ENCODE measurements around the gene RIOX2. TPM values are rescaled to one million over a fixed set of nuclear protein-coding genes. Genes with fewer than 3 reads are reported as not detected.
A peak's percentile ranks its signal among the peaks of the same experiment; 100 is the strongest.

RIOX2 gene
- total and polyA plus RNA-seq, 8 donors: 9.9 to 25.7 (median 17.0) TPM

GRCh38 chr3:97959872-97960271 is 12.4 kb downstream of the RIOX2 start:
- Histone ChIP-seq H3K36me3 (peaks cover 0 to 5% (median 0%) of the 10 kb centered on the region in 3 donors), H3K27ac (no peak overlapping the region), H3K9me3 (no peaks in the 10 kb centered on the region), H3K27me3 (no peaks in the 10 kb centered on the region), H3K4me1 (peaks cover 0 to 10% (median 9%) of the 10 kb centered on the region in 3 donors), H3K4me3 (no peak overlapping the region)
- WGBS, 2 donors: 92% methylated on average over 5 of the region's 5 CpGs
- FAIRE-seq (no peak), ATAC-seq (no peak), DNase-seq (no peak)
- intact Hi-C loops (cut with DNase I): no loop called here
- no peak for TF ChIP-seq CTCF (IDR thresholded peaks at IDR 0.05)

GRCh38 chr3:97958796-97959195 is 13.4 kb downstream of the RIOX2 start:
- no peak for TF ChIP-seq CTCF (IDR thresholded peaks at IDR 0.05)
- FAIRE-seq: no peak
- no peak for DNase-seq
- no peak for ATAC-seq
- no peaks in the 10 kb centered on the region for H3K27me3 ChIP-seq
- 94 to 97% methylated on average over 9 of the region's 9 CpGs for WGBS, 2 donors
- H3K4me1 ChIP-seq: peaks cover 0 to 10% (median 9%) of the 10 kb centered on the region in 3 donors
- H3K9me3 ChIP-seq: no peaks in the 10 kb centered on the region
- intact Hi-C loops (cut with DNase I): no loop called here
- no peak overlapping the region for H3K27ac ChIP-seq
- no peak overlapping the region for H3K4me3 ChIP-seq
- H3K36me3 ChIP-seq: peaks cover 0 to 15% (median 9%) of the 10 kb centered on the region in 3 donors

- ATAC-seq (no peak), FAIRE-seq (no peak), DNase-seq (no peak)
- Histone ChIP-seq H3K9me3 (no peaks in the 10 kb centered on the region), H3K27ac (no peak overlapping the region), H3K4me1 (peaks cover 0 to 10% (median 9%) of the 10 kb centered on the region in 3 donors), H3K36me3 (peaks cover 0 to 19% (median 9%) of the 10 kb centered on the region in 3 donors), H3K4me3 (no peak overlapping the region), H3K27me3 (no peaks in the 10 kb centered on the region)
- no peak for TF ChIP-seq CTCF (IDR thresholded peaks at IDR 0.05)
- intact Hi-C loops (cut with DNase I): no loop called here
- WGBS, 2 donors: 90 to 92% methylated on average over 2 of the region's 2 CpGs
These were observed 13.8 kb downstream of the RIOX2 start for GRCh38 chr3:97958396-97958795.

- peaks cover 0 to 22% (median 13%) of the 10 kb centered on the region in 3 donors for H3K36me3 ChIP-seq
- no peaks in the 10 kb centered on the region for H3K9me3 ChIP-seq
- ATAC-seq (peak in 2 of 4 donors; percentile 52 to 66), FAIRE-seq (no peak), DNase-seq (no peak)
- H3K4me1 ChIP-seq: peaks cover 0 to 10% (median 9%) of the 10 kb centered on the region in 3 donors
- no peak overlapping the region for H3K27ac ChIP-seq
- no peak overlapping the region for H3K4me3 ChIP-seq
- no peaks in the 10 kb centered on the region for H3K27me3 ChIP-seq
- WGBS, 2 donors: 80 to 83% methylated on average over 8 of the region's 8 CpGs
- no peak for TF ChIP-seq CTCF (IDR thresholded peaks at IDR 0.05)
- intact Hi-C loops (cut with DNase I): no loop called here
These were observed 14.5 kb downstream of the RIOX2 start for GRCh38 chr3:97957617-97958311.

- no peaks in the 10 kb centered on the region for H3K9me3 ChIP-seq
- DNase-seq (no peak), FAIRE-seq (no peak), ATAC-seq (no peak)
- H3K27me3 ChIP-seq: no peaks in the 10 kb centered on the region
- H3K36me3 ChIP-seq: peaks cover 0 to 35% (median 16%) of the 10 kb centered on the region in 3 donors
- H3K4me1 ChIP-seq: peaks cover 0 to 6% (median 3%) of the 10 kb centered on the region in 3 donors
- no peak overlapping the region for H3K27ac ChIP-seq
- H3K4me3 ChIP-seq: no peak overlapping the region
- TF ChIP-seq CTCF (IDR thresholded peaks at IDR 0.05): no peak
- WGBS, 2 donors: 78 to 79% methylated on average over 3 of the region's 3 CpGs
- intact Hi-C loops (cut with DNase I): no loop called here
These were observed 16.2 kb downstream of the RIOX2 start for GRCh38 chr3:97956051-97956450.
